Measurements from ENCODE around the gene BAIAP2L1.

The BAIAP2L1 gene

GRCh38 chr7:98280296-98280695 lies 120.6 kb downstream of the BAIAP2L1 start:
- no peak for TF ChIP-seq JUND (IDR thresholded peaks at IDR 0.05; ENCODE audit: low read depth)
- DNase-seq (ENCODE audit: low read depth in 1 of 2, low spot score in 1 of 2) = no peak
- in situ Hi-C loops (cut with HindIII; ENCODE audit: low pct_unique_long_range_greater_than_20kb, low sequenced_read_pairs) = no loop called here

GRCh38 chr7:98278936-98279335 lies 122.0 kb downstream of the BAIAP2L1 start:
- in situ Hi-C loops (cut with HindIII; ENCODE audit: low pct_unique_long_range_greater_than_20kb, low sequenced_read_pairs) = no loop called here
- no peak for TF ChIP-seq JUND (IDR thresholded peaks at IDR 0.05; ENCODE audit: low read depth)
- no peak for DNase-seq (ENCODE audit: low read depth in 1 of 2, low spot score in 1 of 2)

DNA sequence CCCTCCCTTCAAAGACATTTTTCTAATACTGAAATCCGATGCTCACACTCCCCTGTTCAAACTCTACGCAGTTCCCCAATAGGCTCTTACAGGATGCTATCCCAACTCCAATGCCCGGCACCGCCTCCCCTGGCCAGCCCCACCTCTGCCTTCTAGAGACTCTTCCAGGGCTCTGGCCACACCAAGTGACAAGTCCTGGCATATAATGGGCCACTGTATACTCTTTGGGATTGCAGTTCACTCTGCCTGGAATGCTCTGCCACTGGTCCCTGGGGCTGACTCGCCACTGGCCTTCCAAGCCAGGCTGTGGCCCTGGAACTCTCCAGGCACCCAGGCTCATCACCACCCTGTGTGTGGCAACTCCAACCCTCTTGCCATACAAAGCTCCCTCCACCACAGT lies 122.5 kb downstream of the BAIAP2L1 start:
- in situ Hi-C loops (cut with HindIII; ENCODE audit: low pct_unique_long_range_greater_than_20kb, low sequenced_read_pairs) = no loop called here
- no peak for TF ChIP-seq JUND (IDR thresholded peaks at IDR 0.05; ENCODE audit: low read depth)
- peak in 1 of 2 experiments; percentile 63 for DNase-seq (ENCODE audit: low read depth in 1 of 2, low spot score in 1 of 2)

GRCh38 chr7:98276241-98276761 lies 124.6 kb downstream of the BAIAP2L1 start:
- in situ Hi-C loops (cut with HindIII; ENCODE audit: low pct_unique_long_range_greater_than_20kb, low sequenced_read_pairs) = no loop called here
- DNase-seq (ENCODE audit: low read depth in 1 of 2, low spot score in 1 of 2) = peak; percentile 35 to 70
- no peak for TF ChIP-seq JUND (IDR thresholded peaks at IDR 0.05; ENCODE audit: low read depth)

DNA sequence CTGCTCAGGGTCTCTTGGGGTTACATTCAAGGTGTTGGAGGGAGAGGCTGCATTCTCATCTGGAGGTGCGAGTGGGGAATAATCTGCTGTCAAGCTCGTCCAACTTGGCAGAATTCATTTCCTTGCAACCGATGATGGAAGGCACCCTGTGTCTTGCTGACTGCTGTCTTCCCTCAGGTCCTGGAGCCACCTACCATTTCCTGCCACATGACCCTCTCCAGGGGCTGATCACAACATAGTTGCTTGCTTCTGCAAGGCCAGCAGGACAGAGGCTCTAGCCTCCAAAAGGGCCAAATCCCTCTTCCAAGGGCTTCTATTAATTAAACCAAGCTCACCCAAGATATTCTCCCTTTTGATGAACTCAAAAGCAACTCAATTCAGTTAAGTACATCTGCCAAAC lies 133.6 kb downstream of the BAIAP2L1 start:
- TF ChIP-seq JUND (IDR thresholded peaks at IDR 0.05; ENCODE audit: low read depth) = no peak
- no peak for DNase-seq (ENCODE audit: low read depth in 1 of 2, low spot score in 1 of 2)
- in situ Hi-C loops (cut with HindIII; ENCODE audit: low pct_unique_long_range_greater_than_20kb, low sequenced_read_pairs) = no loop called here

- DNase-seq (ENCODE audit: low read depth in 1 of 2, low spot score in 1 of 2) = no peak
- in situ Hi-C loops (cut with HindIII; ENCODE audit: low pct_unique_long_range_greater_than_20kb, low sequenced_read_pairs) = no loop called here
Observed at GRCh38 chr7:98266840-98267239, 134.1 kb downstream of the BAIAP2L1 start.

GRCh38 chr7:98265841-98266271 lies 135.0 kb downstream of the BAIAP2L1 start:
- in situ Hi-C loops (cut with HindIII; ENCODE audit: low pct_unique_long_range_greater_than_20kb, low sequenced_read_pairs) = no loop called here
- no peak for DNase-seq (ENCODE audit: low read depth in 1 of 2, low spot score in 1 of 2)
- TF ChIP-seq JUND (IDR thresholded peaks at IDR 0.05; ENCODE audit: low read depth) = no peak

More at GRCh38 chr7:98266840-98267239, 134.1 kb downstream of the BAIAP2L1 start:
- TF ChIP-seq JUND (IDR thresholded peaks at IDR 0.05; ENCODE audit: low read depth) = no peak

DNA sequence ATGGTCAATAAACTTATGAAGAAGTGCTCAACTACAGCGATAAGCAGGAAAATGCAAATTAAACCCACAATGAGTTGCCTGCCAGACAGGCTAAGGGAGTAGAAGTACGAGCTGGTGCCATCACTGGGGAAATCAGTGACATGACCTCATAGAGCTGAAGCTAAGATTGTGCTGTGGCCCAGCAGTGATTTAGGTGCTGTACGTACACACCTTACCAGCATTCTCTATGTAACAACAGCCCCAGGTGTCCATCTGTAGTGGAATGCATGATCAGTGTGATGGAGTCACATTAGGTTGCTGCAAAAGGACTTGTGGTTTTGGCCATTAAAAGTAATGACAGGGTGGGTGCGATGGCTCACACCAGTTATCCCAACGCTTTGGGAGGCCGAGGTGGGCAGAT lies 143.2 kb downstream of the BAIAP2L1 start:
- no peak for DNase-seq (ENCODE audit: low read depth in 1 of 2, low spot score in 1 of 2)
- TF ChIP-seq JUND (IDR thresholded peaks at IDR 0.05; ENCODE audit: low read depth) = no peak
- in situ Hi-C loops (cut with HindIII; ENCODE audit: low pct_unique_long_range_greater_than_20kb, low sequenced_read_pairs) = no loop called here

DNA sequence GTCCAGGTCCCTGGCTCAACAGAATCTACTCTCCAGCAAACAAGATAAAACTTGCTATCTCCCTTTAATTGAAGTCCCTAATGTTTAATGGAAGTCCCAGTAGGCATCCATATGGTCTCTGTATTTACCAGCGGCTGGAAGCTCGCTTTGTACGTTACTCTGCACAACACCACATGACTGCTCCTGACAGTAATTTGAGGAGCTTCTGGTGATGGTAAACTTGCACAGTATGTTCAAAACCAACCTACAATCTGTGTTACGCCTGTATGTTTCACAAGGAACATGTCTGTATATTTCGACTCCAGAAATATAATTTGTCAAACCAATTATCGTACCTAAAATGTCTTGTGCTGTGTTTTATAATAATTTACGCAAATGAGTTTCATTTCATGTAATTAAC lies 144.5 kb downstream of the BAIAP2L1 start:
- no peak for DNase-seq (ENCODE audit: low read depth in 1 of 2, low spot score in 1 of 2)
- in situ Hi-C loops (cut with HindIII; ENCODE audit: low pct_unique_long_range_greater_than_20kb, low sequenced_read_pairs) = no loop called here
- TF ChIP-seq JUND (IDR thresholded peaks at IDR 0.05; ENCODE audit: low read depth) = no peak

DNA sequence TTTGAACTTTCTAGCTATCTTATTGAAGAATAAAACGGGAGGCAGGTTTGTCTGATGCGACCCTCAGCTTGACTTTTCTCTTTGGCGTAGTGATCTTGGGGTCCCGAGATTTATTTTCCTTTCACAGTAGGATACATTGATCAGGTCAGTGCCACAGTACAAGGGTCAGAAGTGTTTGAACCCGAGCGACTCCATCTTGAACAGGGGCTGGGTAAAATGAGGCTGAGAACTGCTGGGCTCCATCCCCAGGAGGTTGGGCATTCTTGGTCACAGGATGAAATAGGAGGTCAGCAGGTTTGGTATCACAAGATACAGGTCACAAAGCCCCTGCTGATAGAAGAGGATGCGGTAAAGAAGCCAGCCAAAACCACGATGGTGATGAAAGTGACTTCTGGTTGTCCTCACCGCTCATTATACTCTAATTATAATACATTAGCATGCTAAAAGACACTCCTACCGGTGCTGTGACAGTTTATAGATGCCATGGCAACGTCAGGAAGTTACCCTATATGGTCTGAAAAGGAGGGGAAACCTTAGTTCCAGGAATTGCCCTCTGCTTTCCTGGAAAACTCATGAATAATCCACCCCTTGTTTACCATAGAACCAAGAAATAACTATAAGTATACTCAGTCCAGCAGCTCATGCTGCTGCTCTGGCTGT lies 145.8 kb downstream of the BAIAP2L1 start:
- no peak for DNase-seq (ENCODE audit: low read depth in 1 of 2, low spot score in 1 of 2)
- in situ Hi-C loops (cut with HindIII; ENCODE audit: low pct_unique_long_range_greater_than_20kb, low sequenced_read_pairs) = no loop called here
- TF ChIP-seq JUND (IDR thresholded peaks at IDR 0.05; ENCODE audit: low read depth) = no peak

- in situ Hi-C loops (cut with HindIII; ENCODE audit: low pct_unique_long_range_greater_than_20kb, low sequenced_read_pairs) = no loop called here
- TF ChIP-seq JUND (IDR thresholded peaks at IDR 0.05; ENCODE audit: low read depth) = no peak
- no peak for DNase-seq (ENCODE audit: low read depth in 1 of 2, low spot score in 1 of 2)
Observed at GRCh38 chr7:98254516-98254915, 146.4 kb downstream of the BAIAP2L1 start.

DNA sequence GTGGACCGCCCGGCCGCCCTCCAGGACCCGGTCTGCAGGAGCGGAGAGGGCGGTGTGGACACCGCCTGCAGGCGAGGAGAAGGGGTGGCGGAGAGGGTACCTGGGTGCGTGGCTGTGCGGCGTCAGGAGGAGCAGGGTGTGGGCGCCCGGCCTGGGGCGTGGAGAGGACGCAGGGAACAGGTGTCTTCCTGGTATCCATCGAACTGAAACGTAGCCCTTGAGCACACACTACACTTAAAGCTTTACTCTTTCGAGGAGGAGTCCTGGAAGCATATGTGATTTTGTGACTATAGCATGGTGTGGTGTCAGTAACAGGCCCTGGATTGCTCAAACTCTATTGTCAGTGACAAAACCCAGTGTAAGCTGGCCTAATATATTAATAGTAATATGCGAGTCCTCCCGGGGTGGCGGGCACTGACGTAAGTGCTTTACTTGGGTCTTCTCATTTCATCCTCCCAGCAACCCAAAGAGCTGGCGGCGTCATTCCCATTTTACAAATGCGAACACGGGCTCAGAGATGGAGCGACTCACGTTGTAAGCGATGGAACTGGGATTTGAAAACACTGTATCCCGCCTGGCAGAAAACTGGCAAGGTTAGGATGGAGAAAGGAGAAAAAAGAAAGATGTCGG lies 148.3 kb downstream of the BAIAP2L1 start:
- no peak for DNase-seq (ENCODE audit: low read depth in 1 of 2, low spot score in 1 of 2)
- in situ Hi-C loops (cut with HindIII; ENCODE audit: low pct_unique_long_range_greater_than_20kb, low sequenced_read_pairs) = no loop called here
- no peak for TF ChIP-seq JUND (IDR thresholded peaks at IDR 0.05; ENCODE audit: low read depth)

- in situ Hi-C loops (cut with HindIII; ENCODE audit: low pct_unique_long_range_greater_than_20kb, low sequenced_read_pairs) = no loop called here
- DNase-seq (ENCODE audit: low read depth in 1 of 2, low spot score in 1 of 2) = peak; percentile 94 to 98
- no peak for TF ChIP-seq JUND (IDR thresholded peaks at IDR 0.05; ENCODE audit: low read depth)
Observed at GRCh38 chr7:98251601-98252424, 149.1 kb downstream of the BAIAP2L1 start, which contains the start of gene TECPR1. TECPR1 (minus strand) TSS chr7:98252232; CDS start chr7:98246146, 6,086 bp downstream.

Measured in T47D (cell line).